NCI-H748 (cell line): Measurements from ENCODE around the gene FYN.

Source experiments
- DNase-seq: peaks from one replicate; lab custom pipeline; 2025; ENCODE audit not compliant: unreplicated experiment; lab: John Stamatoyannopoulos, UW

FYN gene

GRCh38 chr6:111809766-111810165 is 63.5 kb downstream of the FYN start:
- DNase-seq: no peak

- DNase-seq: no peak
Measured at GRCh38 chr6:111809264-111809663, 64.0 kb downstream of the FYN start.

DNA sequence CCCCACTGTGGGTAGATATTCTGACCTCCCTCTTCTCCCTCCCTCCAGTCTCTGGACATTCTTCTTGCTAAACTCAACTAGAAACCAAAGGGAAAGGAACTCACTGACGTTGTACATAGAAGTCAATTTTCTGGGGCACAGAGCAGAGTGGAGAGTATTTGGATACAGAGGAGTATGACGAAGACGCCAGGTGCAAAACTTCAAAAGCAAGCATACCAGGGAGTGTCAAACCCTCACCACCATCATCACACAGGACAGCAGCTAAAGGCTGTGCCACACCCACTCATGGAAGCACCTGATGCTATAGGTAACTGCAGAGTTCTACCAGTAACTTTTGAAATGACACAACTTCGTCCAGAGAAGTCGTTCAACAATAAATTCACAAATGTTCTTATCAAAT is 64.8 kb downstream of the FYN start:
- no peak for DNase-seq

GRCh38 chr6:111806561-111807497 is 66.4 kb downstream of the FYN start:
- no peak for DNase-seq

DNA sequence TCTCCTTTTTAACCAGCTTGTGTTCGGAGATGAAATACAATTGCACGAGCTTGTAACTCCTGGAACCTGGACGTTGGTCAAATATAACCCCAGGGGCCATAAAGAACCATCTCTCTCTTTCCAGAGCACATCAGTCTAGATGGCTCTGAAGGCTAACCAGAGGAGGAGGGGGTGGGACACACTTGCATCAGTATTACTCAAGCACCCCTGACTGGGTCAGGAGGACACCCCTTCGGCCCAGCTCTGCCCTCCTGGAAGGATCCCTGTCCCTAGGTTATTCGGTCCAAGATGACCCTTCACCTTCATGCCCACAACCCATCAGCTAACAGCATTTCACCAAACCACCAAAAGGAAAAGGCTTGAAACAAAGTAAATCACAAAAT is 67.1 kb downstream of the FYN start:
- DNase-seq: no peak

DNA sequence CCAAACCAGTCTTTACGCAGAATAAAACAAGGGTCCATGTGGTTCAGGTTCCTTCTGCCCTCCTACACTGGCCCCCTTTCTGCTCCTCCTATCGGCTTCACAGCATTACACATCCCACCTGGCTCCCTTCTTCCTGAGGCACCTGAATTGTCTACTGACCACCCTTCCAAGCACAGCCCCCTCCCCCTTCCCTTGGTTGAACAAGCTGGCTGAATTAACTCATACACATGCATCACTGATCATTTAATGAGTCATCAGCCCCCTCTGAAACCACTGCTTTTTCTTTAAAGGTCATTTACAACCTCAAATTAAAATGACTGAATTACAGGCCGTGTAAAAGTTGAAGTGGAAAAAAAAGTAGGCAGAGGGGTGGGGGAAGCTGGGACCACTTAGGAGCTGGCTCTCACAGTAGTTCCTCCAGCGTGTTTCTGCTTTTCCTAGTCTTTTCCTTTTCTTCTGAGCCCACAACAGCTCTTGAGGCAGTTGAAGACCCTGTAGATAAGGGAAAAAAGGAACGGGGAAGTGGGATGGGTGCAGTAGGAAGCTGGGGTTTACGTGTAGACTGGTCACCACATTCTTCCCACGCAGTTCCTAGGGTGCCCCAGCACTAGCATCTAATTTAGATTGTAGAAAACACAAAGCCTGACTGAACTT is 67.6 kb downstream of the FYN start:
- no peak for DNase-seq

DNA sequence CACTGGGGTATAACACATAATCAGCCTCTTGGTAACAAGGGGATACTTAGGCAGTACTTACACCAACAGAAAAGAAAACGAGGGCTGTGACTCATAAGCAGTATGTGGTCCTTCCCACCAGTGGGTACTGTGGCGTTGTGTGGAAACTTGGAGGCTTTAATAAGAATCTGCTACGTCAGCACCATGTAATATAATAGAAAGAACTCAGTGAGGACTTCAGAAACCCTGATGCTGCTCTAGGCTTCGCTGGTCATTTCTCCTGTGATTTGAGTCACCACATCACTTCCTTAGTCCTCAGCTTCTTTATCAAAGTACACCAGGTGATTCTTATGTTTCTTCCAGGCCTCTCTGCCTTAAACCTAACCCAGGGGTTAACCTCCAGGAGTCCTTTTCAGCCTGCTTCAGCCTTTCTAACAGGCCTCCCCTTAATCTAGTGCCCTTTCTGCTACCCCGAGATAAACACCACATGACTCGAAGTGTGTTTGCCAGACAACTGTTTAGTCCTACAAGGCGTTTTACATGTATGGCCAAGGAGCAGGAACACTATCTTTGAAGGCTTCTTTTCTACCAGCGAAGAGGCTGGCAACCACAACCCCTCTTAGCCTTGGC is 68.5 kb downstream of the FYN start:
- no peak for DNase-seq

DNA sequence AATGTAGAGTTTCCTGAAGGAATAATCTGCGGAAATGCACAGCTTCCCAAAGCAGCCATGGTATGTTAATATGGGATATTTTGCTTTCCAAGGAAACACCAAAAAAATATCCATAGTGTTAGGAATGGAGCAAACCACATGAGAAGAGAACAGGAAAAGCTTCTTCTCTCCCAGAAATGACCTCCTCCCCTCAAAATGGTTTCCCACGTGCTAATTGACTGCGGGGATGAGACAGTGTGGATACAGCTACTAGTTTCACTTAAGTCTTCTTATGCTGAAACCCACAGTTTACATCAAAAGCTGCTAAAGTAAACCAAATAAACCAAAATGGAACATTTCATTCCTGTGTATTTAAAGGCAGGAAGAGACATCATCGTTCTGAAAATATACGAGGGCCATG is 69.4 kb downstream of the FYN start:
- DNase-seq: no peak

DNA sequence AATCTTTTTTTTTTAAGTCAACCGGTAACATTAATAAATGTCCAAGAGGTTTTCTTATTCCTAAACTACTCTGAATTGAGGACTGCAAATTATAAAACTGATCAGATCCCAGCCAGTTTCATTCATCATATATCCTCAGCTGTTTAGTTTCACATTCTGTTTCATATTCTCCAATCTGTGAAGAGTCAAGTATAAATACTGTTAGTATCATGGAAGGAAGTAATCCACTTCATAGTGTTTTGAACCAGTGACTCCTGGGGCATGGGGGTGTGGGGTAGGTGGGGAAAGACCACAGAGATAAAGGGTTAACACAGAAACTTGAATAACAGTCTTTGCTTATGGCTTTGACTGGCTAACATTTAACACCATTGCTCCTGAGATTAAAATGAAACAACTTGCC is 69.9 kb downstream of the FYN start:
- DNase-seq: no peak

DNA sequence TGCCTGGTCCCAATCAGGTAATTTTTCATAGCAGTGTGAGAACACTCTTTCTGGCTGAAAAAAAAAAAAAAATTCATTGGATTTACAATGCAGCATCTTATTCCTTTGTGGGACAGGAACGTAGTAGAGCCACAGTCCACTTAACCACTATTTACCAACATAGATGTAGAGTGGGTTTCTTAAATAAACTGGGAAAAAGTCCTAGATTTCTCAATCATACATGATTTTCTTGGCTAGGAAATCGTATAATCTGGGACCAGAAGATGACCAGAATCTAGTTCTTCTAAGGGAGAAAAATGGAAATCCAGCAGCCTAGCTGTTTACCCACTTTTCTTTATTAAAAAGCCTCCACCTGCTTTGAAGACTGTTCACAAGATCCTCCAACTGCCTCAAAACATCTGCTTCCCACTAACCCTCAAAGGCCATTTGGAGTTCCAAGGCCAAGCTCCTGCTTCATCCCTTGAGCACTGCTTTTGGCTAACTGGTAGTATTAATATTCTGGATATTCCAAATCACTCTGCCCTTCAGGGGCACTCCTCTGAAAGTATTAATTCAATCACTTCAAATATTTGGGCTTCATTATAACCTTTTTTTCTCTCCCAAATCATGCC is 70.4 kb downstream of the FYN start:
- DNase-seq: no peak

GRCh38 chr6:111802015-111802414 is 71.2 kb downstream of the FYN start:
- DNase-seq: no peak

- DNase-seq: no peak
Measured at GRCh38 chr6:111800821-111801220, 72.4 kb downstream of the FYN start.

GRCh38 chr6:111800259-111800765 is 72.9 kb downstream of the FYN start:
- DNase-seq: no peak

- no peak for DNase-seq
Measured at GRCh38 chr6:111799576-111800258, 73.5 kb downstream of the FYN start.

GRCh38 chr6:111798281-111798725 is 74.9 kb downstream of the FYN start:
- no peak for DNase-seq

DNA sequence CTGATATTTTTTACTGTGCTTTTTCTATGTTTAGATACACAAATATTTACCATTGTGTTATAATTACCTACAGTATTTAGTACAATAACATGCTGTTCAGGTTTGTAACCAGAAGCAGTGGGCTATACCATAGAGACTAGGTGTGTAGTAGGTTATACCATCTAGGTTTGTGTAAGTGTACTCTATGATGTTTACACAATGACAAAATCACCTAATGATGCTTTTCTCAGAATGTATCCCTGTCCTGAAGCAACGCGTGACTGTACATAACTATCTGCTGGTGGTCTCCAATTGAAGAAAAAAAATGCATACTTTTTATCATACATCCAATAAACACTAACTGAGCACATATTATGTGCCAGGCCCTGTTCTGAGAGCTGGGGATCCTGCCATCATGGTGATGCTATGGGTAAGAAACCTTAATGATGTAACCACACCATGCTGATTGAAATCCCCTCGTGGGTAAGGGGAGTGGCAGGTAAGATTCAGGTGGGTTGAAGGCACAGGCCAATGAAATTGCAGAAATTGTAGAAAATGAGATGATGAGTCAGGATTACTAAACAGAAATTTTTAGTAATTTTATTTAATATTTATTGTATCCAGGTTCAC is 76.8 kb downstream of the FYN start:
- DNase-seq: no peak

DNA sequence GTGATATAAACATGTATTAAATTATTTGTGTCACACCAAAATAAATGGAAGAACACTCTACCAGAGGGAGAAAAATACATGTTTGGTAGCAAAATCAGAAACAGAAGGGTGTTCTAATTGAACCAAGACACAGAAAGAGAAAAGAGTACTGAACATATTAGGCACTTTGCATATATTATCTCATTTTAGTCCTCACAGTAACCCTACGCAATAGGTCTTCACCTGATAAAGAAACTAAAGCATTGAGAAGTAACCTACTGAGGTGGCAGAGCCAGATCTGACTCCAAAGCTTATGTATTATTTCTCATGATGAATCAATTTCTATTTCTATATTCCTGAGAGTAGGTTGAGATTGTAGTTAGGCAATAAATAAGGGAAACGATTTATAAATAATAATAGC is 77.7 kb downstream of the FYN start:
- no peak for DNase-seq

- DNase-seq: no peak
Measured at GRCh38 chr6:111794727-111795452, 78.4 kb downstream of the FYN start.

DNA sequence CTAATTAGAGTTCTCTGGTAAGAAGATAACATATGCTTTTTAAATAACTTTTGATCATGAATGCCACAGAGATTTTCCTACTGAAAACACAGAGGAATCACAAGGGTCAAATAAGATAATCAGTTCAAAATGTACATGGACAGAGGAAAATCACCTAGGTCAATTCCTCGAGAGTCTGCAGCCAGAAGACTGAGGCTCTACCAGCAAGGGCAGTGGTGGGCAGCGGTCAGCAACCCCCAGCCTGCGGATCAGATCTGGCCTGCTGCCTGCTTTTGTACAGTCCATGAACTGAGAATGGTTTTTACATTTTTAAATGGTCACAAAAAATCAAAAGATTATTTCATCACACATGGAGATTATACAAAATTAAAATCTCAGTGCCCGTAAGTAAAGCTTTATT is 79.0 kb downstream of the FYN start:
- DNase-seq: no peak

GRCh38 chr6:111793711-111794111 is 79.5 kb downstream of the FYN start:
- no peak for DNase-seq
